ENCODE data around the gene STXBP5.

GRCh38 chr6:147438758-147439528 is 234.7 kb downstream of the STXBP5 start:
- TF ChIP-seq GATA3 (IDR thresholded peaks at IDR 0.05; ENCODE audit: low read depth, low read length) (no peak), GATA2 (IDR thresholded peaks at IDR 0.05; ENCODE audit: low read depth, low read length) (no peak)
